HCT116 (cell line): Measurements from ENCODE around the gene LMO7.

Experiments
- ELF1 ChIP-seq: IDR thresholded peaks from 2 replicates; pipeline ENCODE4 v1.6.1; 2012; ENCODE audit warnings: low read depth, borderline replicate concordance
- EZH2 ChIP-seq: fragments of 200-600 bp; sonication (generic); IDR thresholded peaks from 2 replicates; pipeline ENCODE4 v1.6.1; 2017; ENCODE audit warnings: antibody characterized with exemption, mixed run types
- POLR2A ChIP-seq: IDR thresholded peaks from 2 replicates; pipeline ENCODE4 v1.7.0; 2011; ENCODE audit warnings: borderline replicate concordance; ENCODE audit not compliant: insufficient read depth, insufficient read length; ENCODE audit errors: extremely low read depth
- RAD21 ChIP-seq: IDR thresholded peaks from 2 replicates; pipeline ENCODE4 v1.6.1; 2012; ENCODE audit warnings: low read depth, mild to moderate bottlenecking
- SRF ChIP-seq: IDR thresholded peaks from 2 replicates; pipeline ENCODE4 v1.6.1; 2012; ENCODE audit warnings: low read depth
- ZFX ChIP-seq: fragments of 450-650 bp; IDR thresholded peaks from 2 replicates; pipeline ENCODE4 v1.6.1; 2017
- TF ChIP-seq, protein P1 (sequence below), 3 experiments: fragments of 200-600 bp in 1 of 3; sonication (generic) in 1 of 3; IDR thresholded peaks in 2 of 3; conservative IDR thresholded peaks in 1 of 3; 2 replicates each; pipeline ENCODE4 v1.5.1; 2012 to 2017; ENCODE audit warnings: low read depth in 2 of 3, low read length in 2 of 3, antibody characterized with exemption in 1 of 3, borderline replicate concordance in 1 of 3, control low read depth in 1 of 3, mild to moderate bottlenecking in 1 of 3, mixed read lengths in 1 of 3, mixed run types in 1 of 3, moderate library complexity in 1 of 3; ENCODE audit not compliant: insufficient read depth in 1 of 3
- TF ChIP-seq, protein P2 (sequence below): IDR thresholded peaks from 2 replicates; pipeline ENCODE4 v1.6.1; 2012
- TF ChIP-seq, protein P3 (sequence below): IDR thresholded peaks from 2 replicates; pipeline ENCODE4 v1.6.1; 2012; ENCODE audit warnings: low read depth

GRCh38 chr13:75832812-75833211 is 196.7 kb downstream of the LMO7 start:
- no peak for TF ChIP-seq ZFX
- TF ChIP-seq, protein P1, sequence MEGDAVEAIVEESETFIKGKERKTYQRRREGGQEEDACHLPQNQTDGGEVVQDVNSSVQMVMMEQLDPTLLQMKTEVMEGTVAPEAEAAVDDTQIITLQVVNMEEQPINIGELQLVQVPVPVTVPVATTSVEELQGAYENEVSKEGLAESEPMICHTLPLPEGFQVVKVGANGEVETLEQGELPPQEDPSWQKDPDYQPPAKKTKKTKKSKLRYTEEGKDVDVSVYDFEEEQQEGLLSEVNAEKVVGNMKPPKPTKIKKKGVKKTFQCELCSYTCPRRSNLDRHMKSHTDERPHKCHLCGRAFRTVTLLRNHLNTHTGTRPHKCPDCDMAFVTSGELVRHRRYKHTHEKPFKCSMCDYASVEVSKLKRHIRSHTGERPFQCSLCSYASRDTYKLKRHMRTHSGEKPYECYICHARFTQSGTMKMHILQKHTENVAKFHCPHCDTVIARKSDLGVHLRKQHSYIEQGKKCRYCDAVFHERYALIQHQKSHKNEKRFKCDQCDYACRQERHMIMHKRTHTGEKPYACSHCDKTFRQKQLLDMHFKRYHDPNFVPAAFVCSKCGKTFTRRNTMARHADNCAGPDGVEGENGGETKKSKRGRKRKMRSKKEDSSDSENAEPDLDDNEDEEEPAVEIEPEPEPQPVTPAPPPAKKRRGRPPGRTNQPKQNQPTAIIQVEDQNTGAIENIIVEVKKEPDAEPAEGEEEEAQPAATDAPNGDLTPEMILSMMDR (IDR thresholded peaks at IDR 0.05 in 2 of 3, conservative IDR thresholded peaks at IDR 0.05 in 1 of 3; ENCODE audit: borderline replicate concordance in 1 of 3, insufficient read depth in 1 of 3, low read depth in 2 of 3, low read length in 2 of 3) = no peak
- TF ChIP-seq EZH2 = no peak
- no peak for TF ChIP-seq RAD21
- TF ChIP-seq, protein P2, sequence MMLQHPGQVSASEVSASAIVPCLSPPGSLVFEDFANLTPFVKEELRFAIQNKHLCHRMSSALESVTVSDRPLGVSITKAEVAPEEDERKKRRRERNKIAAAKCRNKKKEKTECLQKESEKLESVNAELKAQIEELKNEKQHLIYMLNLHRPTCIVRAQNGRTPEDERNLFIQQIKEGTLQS = no peak
- no peak for TF ChIP-seq ELF1
- TF ChIP-seq SRF = no peak
- TF ChIP-seq, protein P3, sequence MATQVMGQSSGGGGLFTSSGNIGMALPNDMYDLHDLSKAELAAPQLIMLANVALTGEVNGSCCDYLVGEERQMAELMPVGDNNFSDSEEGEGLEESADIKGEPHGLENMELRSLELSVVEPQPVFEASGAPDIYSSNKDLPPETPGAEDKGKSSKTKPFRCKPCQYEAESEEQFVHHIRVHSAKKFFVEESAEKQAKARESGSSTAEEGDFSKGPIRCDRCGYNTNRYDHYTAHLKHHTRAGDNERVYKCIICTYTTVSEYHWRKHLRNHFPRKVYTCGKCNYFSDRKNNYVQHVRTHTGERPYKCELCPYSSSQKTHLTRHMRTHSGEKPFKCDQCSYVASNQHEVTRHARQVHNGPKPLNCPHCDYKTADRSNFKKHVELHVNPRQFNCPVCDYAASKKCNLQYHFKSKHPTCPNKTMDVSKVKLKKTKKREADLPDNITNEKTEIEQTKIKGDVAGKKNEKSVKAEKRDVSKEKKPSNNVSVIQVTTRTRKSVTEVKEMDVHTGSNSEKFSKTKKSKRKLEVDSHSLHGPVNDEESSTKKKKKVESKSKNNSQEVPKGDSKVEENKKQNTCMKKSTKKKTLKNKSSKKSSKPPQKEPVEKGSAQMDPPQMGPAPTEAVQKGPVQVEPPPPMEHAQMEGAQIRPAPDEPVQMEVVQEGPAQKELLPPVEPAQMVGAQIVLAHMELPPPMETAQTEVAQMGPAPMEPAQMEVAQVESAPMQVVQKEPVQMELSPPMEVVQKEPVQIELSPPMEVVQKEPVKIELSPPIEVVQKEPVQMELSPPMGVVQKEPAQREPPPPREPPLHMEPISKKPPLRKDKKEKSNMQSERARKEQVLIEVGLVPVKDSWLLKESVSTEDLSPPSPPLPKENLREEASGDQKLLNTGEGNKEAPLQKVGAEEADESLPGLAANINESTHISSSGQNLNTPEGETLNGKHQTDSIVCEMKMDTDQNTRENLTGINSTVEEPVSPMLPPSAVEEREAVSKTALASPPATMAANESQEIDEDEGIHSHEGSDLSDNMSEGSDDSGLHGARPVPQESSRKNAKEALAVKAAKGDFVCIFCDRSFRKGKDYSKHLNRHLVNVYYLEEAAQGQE = no peak
- TF ChIP-seq POLR2A = no peak
